RWPE1 (cell line): ENCODE data around the gene DHRS9.
A peak's percentile ranks its signal among the peaks of the same experiment; 100 is the strongest.

Experiments used
- CTCF ChIA-PET: fragments of 350-600 bp; sonication (Branson Sonifier 250); formaldehyde crosslinking; extraction: SDS; loops from one replicate; lab custom pipeline; 2021; lab: Yijun Ruan, JAX
- POLR2A ChIA-PET: fragments of 400-600 bp; formaldehyde crosslinking; extraction: SDS; loops from one replicate; lab custom pipeline; 2020; ENCODE audit warnings: antibody characterized with exemption; ENCODE audit not compliant: low non-redundant PET; lab: Yijun Ruan, JAX
- DNase-seq: peaks from one replicate; pipeline ENCODE4 v3.0.0; 2012; ENCODE audit warnings: low spot score
- H3K27ac ChIP-seq: fragments of 450-650 bp; 2 replicates; pipeline ENCODE4 v1.5.1; 2017
- TF ChIP-seq, protein P1 (sequence below): fragments of 450-650 bp; conservative IDR thresholded peaks from 2 replicates; pipeline ENCODE4 v1.5.1; 2017; ENCODE audit warnings: low read depth, mild to moderate bottlenecking

The DHRS9 gene

DNA sequence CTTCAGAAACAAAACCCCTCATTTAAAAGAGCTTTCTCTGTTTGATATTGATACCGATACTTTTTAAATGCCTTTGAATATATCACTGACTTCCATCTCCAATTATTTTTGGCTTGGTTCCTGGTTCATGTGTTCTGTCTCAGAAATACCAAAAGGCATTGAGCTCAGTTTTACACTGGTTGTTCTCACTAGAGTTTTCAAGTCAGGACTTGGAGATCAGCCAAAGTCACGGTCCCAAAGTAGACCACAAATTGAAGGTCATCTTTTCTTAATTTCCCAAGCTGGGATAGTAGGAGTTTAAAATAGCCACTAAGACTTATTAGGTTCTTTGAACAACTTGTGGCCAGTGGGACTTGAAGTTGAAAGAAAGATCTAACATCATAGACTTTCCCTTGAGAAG, 24.2 kb downstream of the DHRS9 start:
- TF ChIP-seq, protein P1, sequence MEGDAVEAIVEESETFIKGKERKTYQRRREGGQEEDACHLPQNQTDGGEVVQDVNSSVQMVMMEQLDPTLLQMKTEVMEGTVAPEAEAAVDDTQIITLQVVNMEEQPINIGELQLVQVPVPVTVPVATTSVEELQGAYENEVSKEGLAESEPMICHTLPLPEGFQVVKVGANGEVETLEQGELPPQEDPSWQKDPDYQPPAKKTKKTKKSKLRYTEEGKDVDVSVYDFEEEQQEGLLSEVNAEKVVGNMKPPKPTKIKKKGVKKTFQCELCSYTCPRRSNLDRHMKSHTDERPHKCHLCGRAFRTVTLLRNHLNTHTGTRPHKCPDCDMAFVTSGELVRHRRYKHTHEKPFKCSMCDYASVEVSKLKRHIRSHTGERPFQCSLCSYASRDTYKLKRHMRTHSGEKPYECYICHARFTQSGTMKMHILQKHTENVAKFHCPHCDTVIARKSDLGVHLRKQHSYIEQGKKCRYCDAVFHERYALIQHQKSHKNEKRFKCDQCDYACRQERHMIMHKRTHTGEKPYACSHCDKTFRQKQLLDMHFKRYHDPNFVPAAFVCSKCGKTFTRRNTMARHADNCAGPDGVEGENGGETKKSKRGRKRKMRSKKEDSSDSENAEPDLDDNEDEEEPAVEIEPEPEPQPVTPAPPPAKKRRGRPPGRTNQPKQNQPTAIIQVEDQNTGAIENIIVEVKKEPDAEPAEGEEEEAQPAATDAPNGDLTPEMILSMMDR: no peak
- ChIA-PET CTCF (interaction anchor here (1.3 kb wide), 1 partner anchor 16 kb away, joined by 4 read pairs; no protein-coding TSS in a partner anchor), POLR2A (no interaction called here)
- no peak for DNase-seq
- H3K27ac ChIP-seq: no peak overlapping the region

DNA sequence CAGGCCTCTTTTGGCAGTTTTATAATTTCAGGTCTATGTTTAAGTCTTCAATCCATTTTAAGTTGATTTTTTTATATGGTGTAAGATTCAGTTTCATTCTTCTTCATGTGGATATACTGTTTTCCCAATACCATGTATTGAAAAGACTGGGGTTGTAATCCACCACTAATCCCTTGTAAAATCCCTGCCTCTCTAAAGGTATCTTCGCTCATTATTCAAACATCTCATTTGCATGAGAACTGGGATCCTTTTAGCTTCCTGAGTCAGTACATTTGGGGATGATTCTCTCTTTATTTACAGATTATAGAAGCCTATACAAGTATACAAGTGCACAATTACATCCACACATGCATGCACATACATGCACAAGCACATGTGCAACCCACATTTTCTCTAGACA, 25.3 kb downstream of the DHRS9 start:
- ChIA-PET POLR2A (no interaction called here), CTCF (interaction anchor here (0.6 to 1.1 kb wide), 2 partner anchors 15 to 235 kb away, joined by 4 to 5 read pairs; no protein-coding TSS in a partner anchor)
- TF ChIP-seq, protein P1: no peak
- no peak for DNase-seq
- H3K27ac ChIP-seq: no peak overlapping the region

DNA sequence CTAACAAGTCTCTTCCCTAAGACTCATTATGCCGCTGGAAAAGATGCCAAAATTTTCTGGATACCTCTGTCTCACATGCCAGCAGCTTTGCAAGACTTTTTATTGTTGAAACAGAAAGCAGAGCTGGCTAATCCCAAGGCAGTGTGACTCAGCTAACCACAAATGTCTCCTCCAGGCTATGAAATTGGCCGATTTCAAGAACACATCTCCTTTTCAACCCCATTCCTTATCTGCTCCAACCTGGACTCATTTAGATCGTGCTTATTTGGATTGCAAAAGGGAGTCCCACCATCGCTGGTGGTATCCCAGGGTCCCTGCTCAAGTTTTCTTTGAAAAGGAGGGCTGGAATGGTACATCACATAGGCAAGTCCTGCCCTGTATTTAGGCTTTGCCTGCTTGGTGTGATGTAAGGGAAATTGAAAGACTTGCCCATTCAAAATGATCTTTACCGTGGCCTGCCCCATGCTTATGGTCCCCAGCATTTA, 26.3 kb downstream of the DHRS9 start:
- TF ChIP-seq, protein P1: no peak
- ChIA-PET POLR2A (no interaction called here), CTCF (interaction anchor here (0.7 to 2.1 kb wide), 3 partner anchors 14 to 126 kb away, joined by 3 to 6 read pairs (median 4); no protein-coding TSS in a partner anchor)
- peak; percentile 88 for DNase-seq
- peak overlapping the region; percentile 59; the same call in 1 of the 2 replicates for H3K27ac ChIP-seq

DNA sequence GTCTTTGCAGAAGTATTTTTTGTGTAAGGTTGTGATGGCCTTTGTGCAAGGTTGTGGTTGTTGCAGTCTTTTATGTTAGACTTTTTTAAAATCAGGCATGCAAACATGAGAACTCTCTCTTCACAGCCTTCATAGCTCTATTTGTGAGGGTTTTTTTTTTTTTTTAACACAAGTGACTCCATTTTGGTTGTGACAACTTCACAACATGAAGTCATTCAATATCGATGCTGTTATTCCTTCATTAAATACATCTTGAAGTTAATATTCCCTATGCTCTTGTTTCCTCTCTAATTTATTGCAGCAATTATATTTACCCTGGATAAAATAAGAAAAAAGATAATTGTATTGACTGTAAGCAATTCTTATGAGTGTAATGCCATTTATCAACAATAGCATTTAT, 35.5 kb downstream of the DHRS9 start:
- TF ChIP-seq, protein P1: no peak
- H3K27ac ChIP-seq: no peak overlapping the region
- no peak for DNase-seq
- POLR2A ChIA-PET: no interaction called here
- CTCF ChIA-PET: no interaction called here

DNA sequence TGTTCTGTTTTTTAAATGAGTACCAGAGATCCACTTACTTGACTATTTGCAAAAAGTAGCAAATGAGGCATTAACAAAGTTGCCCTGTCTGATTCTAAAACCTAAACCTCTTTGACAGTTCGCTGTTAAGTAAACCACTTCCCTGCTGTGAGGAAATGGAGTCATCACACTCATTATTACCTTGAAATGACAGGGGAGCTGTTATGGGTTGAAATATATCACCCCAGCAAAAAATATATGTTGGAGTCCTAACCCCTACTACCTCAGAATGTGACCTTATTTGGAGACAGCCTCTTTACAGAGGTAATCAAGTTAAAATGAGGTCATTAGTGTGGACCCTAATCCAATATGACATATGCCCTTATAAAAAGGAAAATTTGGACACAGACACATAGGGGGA, 36.1 kb downstream of the DHRS9 start:
- H3K27ac ChIP-seq: no peak overlapping the region
- no peak for DNase-seq
- TF ChIP-seq, protein P1: no peak
- ChIA-PET CTCF (interaction anchor here (0.7 kb wide), 1 partner anchor 292 kb away, joined by 3 read pairs; no protein-coding TSS in a partner anchor), POLR2A (no interaction called here)

DNA sequence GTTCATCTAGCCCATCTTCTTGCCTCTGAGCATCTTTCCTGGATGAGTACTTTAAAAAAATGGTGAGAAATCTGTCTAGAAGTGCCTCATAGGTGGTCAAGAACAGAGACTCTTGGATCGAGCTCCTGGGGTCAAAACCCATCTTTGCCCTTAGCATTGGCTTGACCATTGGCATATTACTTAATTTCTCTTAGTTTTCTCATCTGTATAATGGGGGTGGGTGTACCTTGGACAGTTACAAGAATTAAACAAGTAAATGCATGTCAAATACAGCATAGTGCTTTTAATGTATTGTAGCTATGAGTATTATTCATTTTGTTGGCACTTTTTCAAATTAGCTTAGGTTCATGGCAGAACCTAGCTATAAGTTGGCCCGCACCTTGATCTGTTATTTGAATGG, 36.8 kb downstream of the DHRS9 start:
- POLR2A ChIA-PET: no interaction called here
- H3K27ac ChIP-seq: no peak overlapping the region
- TF ChIP-seq, protein P1: no peak
- CTCF ChIA-PET: interaction anchor here (0.7 kb wide), 1 partner anchor 291 kb away, joined by 3 read pairs; no protein-coding TSS in a partner anchor
- no peak for DNase-seq
